ENCODE measurements around the gene ZNF609. TPM values are rescaled to one million over a fixed set of nuclear protein-coding genes. Genes with fewer than 3 reads are reported as not detected.

The ZNF609 gene
- total and polyA plus RNA-seq, 10 of the 15 experiments (the other 5 are each of a cell fraction or from before 2014, with no cell fraction given): 5.1 to 35.3 (median 13.6) TPM

DNA sequence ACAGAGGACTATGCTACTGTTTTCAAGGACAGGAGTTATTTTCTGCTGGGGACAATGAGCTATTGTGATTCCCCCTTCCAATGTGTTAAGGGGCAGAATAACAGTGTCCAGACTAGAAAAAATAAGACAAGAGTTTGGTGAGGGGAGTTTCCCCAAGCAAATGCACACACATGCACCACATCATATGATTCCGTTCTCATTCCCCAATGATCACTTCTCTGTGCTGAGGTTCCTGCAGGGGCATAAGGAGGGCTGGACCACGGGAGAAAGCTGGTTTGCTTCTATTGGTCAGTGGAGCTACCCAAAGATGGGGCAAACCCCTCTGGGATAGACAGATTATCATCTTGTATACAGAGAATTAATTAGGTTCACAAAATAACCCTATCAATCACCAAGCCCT, 234.4 kb downstream of the ZNF609 start:
- ChIA-PET POLR2A (interaction anchor here (0.6 to 2.1 kb wide), 5 partner anchors 9 to 188 kb away, joined by 3 to 7 read pairs (median 5); no protein-coding TSS in a partner anchor), RAD21 (ENCODE audit: unreplicated experiment) (interaction anchor here (1.1 to 1.7 kb wide), 7 partner anchors 8 to 75 kb away, joined by 3 to 9 read pairs (median 4); no protein-coding TSS in a partner anchor), SMC1A (ENCODE audit: uncharacterized antibody, unreplicated experiment) (interaction anchor here (0.6 to 4.0 kb wide), 16 partner anchors 8 to 605 kb away, joined by 3 to 25 read pairs (median 4); no protein-coding TSS in a partner anchor), CTCF (interaction anchor here (0.6 to 15.4 kb wide), 13 partner anchors 8 to 487 kb away, joined by 3 to 267 read pairs (median 5); no protein-coding TSS in a partner anchor)
- Histone ChIP-seq H3K9ac (ENCODE audit: control insufficient read depth, insufficient read depth, low read length) (no peak overlapping the region), H3K27ac (ENCODE audit: control insufficient read depth, insufficient read depth) (no peak overlapping the region), H3K4me3 (peak overlapping the region; percentile 13; the same call in 1 of the 2 replicates), H3K79me2 (ENCODE audit: control insufficient read depth, insufficient read depth, low read length) (peaks cover 41% of the 10 kb centered on the region), H3K27me3 (replicated peaks in 1 of 2; ENCODE audit: control insufficient read depth in 2 of 2, insufficient read depth in 2 of 2, low read length in 1 of 2) (no peaks in the 10 kb centered on the region), H4K20me1 (ENCODE audit: control insufficient read depth, insufficient read depth) (peaks cover under 1% of the 10 kb centered on the region; the same call in 1 of the 2 replicates), H3K9me3 (replicated peaks; ENCODE audit: control insufficient read depth, insufficient read depth, low read length) (no peaks in the 10 kb centered on the region), H3K36me3 (ENCODE audit: control insufficient read depth in 2 of 2, insufficient read depth in 2 of 2, low read length in 1 of 2) (peaks cover 3 to 15% of the 10 kb centered on the region in 2 experiments; a peak in 3 of 4 replicates), H3K4me1 (ENCODE audit: control insufficient read depth, insufficient read depth, low read length) (peaks cover 31% of the 10 kb centered on the region), H3K4me2 (ENCODE audit: control insufficient read depth, insufficient read depth) (peak overlapping the region; percentile 41; the same call in 1 of the 2 replicates), H2AFZ (ENCODE audit: control insufficient read depth, low read depth, low read length) (no peak overlapping the region)
- TSS peak; percentile 4 for BruUV-seq (replicated peaks)
- WGBS (ENCODE audit: insufficient coverage, insufficient replicate concordance, low lambda C conversion rate, missing lambda C conversion rate): 98% methylated on average over 2 of the region's 2 CpGs
- TF ChIP-seq CEBPB (IDR thresholded peaks at IDR 0.05; ENCODE audit: borderline replicate concordance in 1 of 2, low read depth in 2 of 2, low read length in 2 of 2) (no peak), RUNX3 (IDR thresholded peaks at IDR 0.05; ENCODE audit: low read length) (no peak), WRNIP1 (IDR thresholded peaks at IDR 0.05; ENCODE audit: borderline replicate concordance, low read depth, low read length) (no peak), CREB1 (IDR thresholded peaks at IDR 0.05; ENCODE audit: low read depth) (no peak), FOS (IDR thresholded peaks at IDR 0.05; ENCODE audit: borderline replicate concordance, extremely low read depth, insufficient read length) (no peak), CBX3 (IDR thresholded peaks at IDR 0.05; ENCODE audit: borderline replicate concordance, low read depth) (no peak), NRF1 (conservative IDR thresholded peaks at IDR 0.05; ENCODE audit: low read depth, low read length) (no peak), SMC3 (IDR thresholded peaks at IDR 0.05; ENCODE audit: borderline replicate concordance, low read length) (no peak)
- TF ChIP-seq, protein P1, sequence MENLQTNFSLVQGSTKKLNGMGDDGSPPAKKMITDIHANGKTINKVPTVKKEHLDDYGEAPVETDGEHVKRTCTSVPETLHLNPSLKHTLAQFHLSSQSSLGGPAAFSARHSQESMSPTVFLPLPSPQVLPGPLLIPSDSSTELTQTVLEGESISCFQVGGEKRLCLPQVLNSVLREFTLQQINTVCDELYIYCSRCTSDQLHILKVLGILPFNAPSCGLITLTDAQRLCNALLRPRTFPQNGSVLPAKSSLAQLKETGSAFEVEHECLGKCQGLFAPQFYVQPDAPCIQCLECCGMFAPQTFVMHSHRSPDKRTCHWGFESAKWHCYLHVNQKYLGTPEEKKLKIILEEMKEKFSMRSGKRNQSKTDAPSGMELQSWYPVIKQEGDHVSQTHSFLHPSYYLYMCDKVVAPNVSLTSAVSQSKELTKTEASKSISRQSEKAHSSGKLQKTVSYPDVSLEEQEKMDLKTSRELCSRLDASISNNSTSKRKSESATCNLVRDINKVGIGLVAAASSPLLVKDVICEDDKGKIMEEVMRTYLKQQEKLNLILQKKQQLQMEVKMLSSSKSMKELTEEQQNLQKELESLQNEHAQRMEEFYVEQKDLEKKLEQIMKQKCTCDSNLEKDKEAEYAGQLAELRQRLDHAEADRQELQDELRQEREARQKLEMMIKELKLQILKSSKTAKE (IDR thresholded peaks at IDR 0.05; ENCODE audit: low read depth, poor library complexity, severe bottlenecking): no peak
- TF ChIP-seq, protein P2, sequence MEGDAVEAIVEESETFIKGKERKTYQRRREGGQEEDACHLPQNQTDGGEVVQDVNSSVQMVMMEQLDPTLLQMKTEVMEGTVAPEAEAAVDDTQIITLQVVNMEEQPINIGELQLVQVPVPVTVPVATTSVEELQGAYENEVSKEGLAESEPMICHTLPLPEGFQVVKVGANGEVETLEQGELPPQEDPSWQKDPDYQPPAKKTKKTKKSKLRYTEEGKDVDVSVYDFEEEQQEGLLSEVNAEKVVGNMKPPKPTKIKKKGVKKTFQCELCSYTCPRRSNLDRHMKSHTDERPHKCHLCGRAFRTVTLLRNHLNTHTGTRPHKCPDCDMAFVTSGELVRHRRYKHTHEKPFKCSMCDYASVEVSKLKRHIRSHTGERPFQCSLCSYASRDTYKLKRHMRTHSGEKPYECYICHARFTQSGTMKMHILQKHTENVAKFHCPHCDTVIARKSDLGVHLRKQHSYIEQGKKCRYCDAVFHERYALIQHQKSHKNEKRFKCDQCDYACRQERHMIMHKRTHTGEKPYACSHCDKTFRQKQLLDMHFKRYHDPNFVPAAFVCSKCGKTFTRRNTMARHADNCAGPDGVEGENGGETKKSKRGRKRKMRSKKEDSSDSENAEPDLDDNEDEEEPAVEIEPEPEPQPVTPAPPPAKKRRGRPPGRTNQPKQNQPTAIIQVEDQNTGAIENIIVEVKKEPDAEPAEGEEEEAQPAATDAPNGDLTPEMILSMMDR (IDR thresholded peaks at IDR 0.05 in 2 of 3, conservative IDR thresholded peaks at IDR 0.05 in 1 of 3; ENCODE audit: control insufficient read depth in 2 of 3, extremely low read depth in 1 of 3, insufficient read depth in 1 of 3, low read depth in 3 of 3, low read length in 3 of 3): no peak
- no peak for FAIRE-seq
- in situ Hi-C loops (cut with MboI): no loop called here
- ATAC-seq: no peak
- no peak for DNase-seq (ENCODE audit: low read depth, low spot score)
- intact Hi-C loops (cut with micrococcal nuclease; ENCODE audit: unreplicated experiment): no loop called here
